Activated T-helper 1 cell treated with Interleukin-2 at 50 U/mL for 16 hours (primary cell): Measurements from ENCODE around the gene THAP7.

ENCODE experiments used
- DNase-seq: peaks from one replicate; pipeline ENCODE4 v3.0.0-alpha.2; 2020; ENCODE audit warnings: low read depth

Gene THAP7

DNA sequence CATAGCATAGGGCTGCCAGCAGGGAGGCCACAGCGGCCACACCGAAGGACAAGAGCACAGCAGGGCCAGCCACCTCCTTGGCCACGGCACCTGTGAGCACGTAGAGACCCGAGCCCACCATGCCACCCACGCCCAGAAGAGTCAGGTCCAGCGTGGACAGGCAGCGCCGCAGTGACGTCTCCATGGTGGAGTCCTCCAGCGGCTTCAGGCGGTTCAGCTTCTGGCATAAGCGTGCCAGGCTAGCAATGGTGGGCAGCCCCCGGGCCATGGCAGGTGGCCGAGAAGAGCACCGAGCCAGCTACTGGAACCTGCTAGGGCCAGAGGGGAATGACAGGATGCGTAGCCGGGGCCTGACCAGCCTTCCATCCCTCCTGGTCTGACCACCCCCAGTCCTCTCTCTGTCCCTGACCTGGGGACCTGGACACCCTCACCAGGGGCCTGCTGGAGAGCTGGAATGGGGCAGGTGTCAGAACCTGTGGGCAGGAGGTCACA lies 29.7 kb upstream of the THAP7 start:
- no peak for DNase-seq

DNA sequence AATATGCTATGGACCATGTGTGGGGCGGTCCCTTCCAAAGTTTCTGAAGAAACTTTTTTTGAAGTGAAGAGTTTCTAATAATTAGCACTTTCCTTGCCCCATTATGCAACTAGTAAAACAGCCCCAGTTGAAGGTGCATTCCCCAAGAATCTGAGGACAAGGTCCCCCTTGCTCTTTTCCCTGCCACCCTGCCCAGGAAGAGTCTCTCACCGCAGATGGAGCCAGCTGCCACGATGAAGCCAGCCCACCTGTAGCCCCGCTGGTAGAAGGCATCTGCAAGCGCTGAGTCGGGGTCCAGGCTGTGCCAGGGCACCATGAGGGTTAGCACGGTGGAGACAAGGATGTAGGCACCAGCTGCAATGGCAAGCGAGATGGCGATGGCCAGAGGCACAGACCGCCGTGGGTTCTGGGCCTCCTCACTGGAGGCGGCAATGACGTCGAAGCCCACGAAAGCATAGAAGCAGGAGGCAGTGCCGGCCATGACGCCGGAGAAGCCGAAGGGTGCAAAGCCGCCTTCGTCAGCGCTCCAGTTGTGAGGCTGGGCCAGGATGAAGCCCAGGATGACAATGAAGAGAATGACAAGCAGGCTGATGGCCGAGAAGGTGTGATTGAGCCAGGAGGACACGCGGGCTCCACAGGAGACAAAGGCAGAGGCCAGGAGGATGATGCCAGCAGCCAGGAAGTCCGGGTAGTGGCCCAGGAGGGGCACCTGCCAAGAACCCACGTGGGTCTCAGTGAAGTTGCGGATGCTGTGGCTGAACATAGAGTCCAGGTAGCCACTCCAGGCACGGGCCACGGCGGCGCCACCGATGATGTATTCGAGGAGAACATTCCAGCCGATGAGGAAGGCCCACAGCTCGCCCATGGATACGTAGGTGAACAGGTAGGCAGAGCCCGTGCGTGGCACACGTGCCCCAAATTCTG lies 29.0 kb upstream of the THAP7 start:
- no peak for DNase-seq

DNA sequence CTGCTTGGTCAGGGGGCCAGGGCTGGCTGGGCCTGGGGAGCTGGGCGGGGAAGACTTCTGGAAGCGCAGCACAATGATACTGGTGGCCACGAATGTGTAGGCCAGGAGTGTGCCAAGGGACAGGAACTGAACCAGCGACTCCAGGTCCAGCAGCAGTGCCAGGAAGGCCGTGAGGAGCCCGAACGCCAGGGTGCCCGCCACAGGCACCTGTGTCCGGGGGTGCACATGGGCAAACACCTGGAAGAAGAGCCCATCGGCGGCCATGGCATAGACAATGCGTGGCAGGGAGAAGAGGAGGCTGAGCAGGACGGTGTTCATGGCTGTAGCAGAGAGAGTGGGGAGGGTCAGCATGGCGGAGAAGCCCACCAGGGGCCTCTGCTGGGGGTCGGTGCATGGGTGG lies 28.1 kb upstream of the THAP7 start:
- DNase-seq: no peak

DNA sequence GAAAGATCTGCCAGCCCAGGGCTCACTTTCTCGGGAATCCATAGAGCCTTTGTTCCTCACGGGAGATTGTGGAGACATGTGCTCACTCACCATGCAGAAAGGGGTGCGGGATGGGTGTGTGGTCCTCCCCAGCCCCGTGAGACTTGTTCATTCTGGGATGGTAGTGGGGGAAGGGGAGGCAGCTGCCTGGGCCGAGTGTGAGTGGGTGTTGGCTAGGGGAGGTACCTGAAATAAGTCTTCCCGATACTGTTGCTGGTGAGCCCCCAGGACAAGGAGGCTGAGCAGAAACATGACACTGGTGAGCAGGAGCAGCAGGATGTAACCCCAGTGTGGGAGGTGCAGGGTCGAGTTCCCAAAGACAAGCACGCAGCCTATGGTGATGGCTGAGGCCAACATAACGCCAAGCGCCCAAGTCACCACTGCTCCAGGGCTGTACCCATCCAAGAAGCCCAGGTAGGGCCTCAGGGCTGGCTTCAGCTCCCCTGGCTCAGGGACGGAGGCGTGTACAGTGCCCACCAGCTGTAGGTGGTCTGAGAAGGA lies 27.6 kb upstream of the THAP7 start:
- no peak for DNase-seq

DNA sequence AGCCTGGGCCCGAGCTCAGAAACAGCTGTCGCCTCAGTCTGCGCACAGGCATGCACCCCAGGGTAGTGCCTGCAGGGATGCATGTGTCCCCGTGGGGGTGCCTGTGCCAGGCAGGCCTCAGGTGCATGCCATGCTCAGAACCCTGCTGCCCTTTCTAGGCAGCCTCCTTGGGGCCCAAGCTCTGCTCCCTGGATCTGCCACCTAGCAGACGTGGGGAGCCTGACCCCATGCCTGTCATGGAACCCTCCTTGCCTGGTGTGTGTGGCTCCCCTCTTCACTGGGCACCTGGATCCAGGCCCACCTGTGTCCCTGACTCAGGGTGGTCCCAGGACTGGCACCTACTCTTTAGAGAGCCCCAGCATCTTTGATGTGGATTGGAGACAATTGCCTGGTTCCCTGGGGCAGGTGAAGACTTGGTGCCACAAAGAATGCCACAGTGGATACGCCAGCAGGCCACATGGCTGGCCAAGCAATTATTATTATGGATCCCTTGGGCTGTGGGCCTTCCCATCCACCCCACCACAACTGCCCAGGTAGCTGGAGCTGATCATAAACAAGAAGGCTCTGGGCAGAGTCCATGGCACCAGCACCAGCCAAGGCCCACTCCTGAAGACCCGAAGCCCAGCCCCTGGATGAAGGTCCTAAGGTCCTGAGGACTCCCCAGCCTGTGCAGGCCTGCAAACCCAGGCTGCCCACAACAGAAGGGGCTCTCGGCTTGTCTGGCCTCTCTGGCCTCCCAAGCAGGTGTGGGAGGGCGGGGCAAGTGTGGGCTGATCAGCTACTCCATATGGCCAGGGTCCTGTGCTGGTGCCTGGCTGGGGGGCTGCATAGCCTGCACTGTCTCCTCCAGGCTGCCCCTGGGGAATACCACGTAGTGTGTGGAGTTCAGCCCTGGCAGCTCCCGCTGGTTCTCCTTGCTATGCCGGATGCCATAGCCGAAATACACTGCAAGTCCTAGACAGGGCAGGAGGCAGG lies 26.6 kb upstream of the THAP7 start:
- no peak for DNase-seq

DNA sequence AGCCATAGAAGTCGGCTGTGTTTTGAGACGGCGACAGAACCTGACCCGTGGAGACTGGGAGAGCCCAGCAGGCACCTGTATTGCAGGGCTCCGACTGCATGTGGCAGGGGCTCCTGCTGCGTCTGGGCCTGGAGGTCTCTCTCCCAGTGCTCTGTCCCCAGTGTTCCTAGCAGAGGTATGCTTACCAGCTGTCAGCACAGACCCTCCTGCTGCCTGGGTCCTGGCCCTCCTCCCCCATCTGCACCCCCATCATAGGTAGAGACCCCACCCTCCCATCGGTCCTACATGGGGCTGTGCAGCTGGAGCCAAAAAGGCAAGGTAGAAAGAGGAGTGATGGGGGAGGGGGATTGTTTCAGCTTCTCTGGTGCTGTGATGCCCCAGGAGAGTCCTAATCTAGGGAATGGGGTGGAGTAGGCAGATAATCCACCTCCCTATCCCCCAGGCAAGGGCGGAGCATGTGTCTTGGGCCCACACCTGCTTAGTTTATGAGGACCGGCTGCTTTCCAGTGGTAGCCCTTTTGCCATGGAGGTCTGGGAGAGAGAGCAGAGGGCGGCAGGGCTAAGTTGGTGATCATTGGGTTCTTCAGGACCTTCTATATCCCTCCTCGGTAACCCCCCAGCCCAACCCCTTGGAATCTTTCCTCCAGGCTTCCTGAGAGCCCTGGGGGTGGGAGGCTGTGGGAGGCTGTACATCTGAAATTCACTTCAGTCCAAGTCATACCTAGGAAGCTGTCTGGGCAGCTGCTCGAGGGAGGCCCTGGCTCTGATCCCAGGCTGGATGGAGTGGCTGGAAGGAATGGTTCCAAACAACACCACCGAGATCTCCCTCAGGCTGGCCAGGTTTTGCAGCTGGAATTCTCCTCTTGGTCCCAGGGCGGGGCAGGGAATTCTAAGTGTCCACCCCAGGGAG lies 25.1 kb upstream of the THAP7 start:
- no peak for DNase-seq

DNA sequence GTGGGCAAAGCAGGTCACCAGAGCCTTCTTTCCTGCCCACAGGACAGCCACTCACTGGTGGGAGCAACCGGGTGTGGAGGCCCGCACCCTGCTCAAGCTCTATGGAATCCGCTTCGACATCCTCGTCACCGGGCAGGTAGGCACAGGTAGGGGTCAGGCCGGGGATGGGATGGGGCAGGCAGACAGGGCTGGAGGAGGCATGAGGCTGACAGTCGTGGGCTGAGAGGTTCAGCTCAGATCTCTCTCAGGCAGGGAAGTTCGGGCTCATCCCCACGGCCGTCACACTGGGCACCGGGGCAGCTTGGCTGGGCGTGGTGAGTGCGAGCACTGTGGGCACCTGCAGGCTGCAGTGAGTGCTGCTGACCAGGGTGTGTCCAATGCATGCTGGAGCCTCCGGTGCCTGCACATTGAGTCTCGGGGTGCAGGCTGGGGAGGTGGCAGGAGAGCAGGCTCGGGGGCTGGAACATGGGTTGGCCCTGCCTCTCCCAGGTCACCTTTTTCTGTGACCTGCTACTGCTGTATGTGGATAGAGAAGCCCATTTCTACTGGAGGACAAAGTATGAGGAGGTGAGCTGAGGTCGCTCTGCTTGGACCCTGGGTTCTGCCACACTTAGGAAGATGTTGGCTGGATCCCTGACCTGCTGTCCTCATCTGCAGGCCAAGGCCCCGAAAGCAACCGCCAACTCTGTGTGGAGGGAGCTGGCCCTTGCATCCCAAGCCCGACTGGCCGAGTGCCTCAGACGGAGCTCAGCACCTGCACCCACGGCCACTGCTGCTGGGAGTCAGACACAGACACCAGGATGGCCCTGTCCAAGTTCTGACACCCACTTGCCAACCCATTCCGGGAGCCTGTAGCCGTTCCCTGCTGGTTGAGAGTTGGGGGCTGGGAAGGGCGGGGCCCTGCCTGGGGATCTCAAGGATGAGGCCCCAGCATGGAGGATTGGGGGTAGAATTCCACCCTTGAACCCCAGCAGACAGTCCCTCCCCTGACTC lies 24.1 kb upstream of the THAP7 start:
- no peak for DNase-seq

DNA sequence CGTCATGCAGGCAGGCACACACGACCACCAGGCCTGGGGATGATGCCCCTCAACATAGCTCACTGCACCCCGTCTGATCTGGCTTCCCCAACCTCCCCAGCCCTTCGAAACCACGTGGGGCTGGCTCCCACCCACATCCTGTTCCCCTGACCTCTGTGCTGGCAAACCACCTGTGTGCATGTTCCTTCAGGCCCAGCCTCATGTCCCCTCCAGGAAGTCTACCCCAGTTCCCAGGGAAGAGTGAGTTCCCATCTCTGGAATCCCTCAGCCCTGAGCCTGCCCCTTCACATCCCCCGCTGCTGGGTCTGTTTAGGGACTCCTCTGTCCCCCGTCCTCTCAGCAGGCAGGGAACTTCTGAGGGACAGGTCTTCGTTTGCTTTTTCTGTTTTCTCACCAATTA lies 23.3 kb upstream of the THAP7 start:
- DNase-seq: no peak

DNA sequence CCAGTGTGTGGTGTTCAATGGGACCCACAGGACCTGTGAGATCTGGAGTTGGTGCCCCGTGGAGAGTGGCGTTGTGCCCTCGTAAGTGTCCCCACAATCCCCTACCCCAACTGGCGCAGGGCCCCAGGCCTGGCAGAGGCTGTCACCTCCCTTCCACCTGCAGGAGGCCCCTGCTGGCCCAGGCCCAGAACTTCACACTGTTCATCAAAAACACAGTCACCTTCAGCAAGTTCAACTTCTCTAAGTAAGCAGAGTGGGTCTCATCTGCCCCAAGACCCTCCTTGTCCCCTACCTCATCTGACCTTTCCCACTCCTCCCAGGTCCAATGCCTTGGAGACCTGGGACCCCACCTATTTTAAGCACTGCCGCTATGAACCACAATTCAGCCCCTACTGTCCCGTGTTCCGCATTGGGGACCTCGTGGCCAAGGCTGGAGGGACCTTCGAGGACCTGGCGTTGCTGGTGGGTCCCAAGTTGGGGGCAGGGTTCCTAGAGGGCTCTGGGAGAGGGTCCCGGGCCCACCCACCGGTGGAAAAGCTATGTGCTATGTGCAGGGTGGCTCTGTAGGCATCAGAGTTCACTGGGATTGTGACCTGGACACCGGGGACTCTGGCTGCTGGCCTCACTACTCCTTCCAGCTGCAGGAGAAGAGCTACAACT lies 21.2 kb upstream of the THAP7 start:
- no peak for DNase-seq

DNA sequence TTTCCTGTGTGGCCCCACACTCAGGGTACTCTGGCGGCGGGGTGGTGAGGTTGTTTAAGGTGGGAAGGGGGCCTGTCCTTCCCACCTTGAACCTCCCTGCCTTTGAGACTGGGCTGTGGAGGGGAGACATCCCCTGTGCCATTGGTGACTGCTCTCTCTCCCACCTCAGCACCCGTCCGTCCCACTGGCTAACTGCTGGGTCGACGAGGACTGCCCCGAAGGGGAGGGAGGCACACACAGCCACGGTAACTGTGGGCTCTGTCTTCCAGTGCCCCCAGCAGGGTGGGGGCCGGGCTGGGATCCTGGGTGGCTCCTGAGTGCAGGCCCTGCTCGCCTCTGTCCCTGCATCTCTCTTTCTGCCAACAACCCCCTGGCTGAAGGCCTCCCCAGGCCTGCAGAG lies 20.6 kb upstream of the THAP7 start:
- DNase-seq: no peak

DNA sequence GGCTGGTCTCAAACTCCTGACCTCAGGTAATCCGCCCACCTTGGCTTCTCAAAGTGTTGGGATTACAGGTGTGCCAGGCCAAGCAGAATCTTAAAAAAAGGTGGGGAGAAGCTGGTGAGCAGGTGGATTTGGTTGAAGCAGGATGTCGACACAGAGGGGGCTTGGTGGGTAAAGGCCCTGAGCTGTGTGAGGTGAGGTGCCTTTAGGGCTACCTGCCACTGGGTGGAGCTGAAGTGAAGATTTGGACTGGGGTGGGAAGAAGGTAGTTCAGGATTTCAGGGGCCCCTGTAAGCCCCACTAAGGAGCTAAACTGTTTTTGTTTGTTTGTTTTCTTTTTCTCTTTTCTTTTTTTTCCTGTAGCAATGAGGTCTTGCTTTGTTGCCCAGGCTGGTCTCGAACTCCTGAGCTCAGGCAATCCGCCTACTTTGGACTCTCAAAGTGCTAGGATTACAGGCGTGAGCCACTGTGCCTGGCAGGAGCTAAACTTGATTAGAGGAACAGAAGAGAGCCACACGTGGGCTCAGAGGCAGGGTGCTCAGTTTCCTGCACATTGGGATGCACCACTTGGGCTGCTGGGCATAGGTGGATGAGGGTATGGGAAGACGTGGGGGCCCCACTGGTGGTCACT lies 19.0 kb upstream of the THAP7 start:
- no peak for DNase-seq

DNA sequence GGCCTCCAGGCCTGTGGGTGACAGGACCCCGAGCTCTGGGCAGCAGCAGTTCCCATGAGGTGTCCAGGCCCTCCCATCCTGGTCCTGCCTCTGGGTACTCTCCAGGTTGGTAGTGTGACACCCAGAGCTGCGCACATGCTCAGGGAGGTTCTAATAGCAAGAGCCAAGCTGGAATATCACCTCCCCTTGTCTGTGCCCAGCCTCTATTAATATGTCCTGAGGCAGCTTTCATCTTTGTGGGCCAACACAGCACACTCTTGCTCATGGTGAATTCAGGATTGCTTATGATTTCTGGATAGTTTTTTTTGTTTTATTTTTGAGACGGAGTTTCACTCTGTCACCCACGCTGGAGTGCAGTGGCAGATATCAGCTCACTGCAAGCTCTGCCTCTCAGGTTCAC lies 16.4 kb upstream of the THAP7 start:
- DNase-seq: no peak

DNA sequence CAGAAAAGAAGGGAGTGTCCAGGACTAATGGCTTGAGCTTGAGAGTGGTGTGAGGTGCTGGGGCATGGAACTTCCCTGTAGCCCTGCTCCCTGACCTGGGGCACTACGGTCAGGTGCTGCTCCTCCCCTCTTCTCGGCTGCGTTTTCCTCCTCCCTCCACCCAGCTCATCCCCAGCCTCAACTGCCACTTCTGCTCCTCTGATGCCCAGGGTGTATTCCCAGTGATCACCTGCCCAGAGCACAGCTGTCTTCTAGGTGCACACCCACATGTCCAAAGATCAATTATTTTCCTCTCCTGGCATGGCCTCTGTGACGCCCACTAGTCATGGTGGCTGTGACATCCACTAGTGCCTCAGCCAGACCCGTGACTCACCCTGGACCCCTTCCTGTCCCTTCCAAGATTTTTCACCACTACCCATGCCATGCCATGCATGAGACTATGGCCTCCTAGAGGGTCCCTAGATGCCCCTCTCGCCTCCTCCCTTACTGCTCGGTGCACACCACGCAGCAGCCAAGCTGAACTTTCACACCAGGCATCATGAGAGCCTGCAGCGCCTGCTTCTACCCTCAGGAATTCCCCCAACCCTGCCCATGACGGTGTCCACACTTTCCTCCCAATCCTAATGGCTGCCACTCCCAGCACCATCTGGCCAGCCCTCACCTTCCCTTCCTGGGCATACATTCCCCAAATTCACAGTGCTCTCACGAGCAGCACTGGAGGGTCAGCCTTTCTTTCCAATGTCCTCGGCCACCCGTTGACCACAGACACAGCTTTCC lies 14.9 kb upstream of the THAP7 start:
- no peak for DNase-seq

DNA sequence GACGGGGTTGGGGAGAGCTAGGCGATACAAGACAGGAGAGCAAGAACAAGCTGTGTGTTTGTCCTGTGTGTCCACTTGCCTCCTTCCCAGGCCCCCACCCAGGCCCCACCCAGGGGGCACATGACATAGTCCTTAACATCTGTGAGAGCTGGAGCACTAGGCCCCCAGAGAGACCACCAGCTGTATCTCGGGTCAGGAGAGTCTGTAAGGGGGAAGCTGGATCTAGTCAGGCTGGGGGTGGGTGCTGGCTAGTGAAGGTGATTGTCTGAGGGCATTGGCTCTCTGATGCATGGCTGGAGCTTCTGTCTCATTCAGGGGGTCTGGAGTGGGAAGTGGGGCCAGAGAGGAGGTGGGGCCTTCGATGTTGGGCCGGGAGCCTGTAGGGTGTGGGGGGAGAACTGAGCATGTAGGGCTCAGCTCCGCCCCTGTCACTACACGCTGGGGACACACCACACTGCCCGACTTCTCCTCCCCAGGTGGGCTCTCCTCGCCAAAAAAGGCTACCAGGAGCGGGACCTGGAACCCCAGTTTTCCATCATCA lies 13.6 kb upstream of the THAP7 start:
- DNase-seq: no peak

DNA sequence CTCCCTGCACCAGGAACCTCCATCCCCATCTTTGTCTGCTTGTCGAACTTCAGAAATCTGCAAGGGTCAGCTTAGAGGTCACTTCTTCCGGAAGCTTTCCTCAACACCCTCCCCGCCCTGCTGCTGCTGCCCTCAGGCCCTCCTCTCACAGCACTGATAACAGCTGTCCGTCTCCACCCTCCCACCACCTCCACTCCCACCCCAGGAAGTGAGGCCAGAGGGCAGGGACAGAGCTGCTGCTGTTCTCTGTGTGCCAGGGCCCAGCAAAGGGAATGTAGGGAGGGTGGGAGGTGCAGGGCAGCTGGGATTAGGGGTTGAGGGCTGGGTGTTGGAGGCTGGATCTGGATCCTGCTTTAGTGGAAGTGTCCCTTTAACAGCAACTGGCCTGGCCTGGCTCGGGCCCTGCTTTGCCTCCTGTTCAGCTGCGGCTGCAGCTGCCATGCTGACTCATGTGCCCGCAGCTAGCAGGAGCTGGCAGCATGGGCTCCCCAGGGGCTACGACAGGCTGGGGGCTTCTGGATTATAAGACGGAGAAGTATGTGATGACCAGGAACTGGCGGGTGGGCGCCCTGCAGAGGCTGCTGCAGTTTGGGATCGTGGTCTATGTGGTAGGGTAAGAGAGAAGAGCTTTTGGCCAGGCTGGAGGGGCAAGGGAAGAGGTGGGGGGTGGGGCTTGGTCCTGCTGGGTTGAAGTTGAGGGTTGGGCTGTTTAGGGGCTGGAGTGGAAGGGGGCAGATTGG lies 13.0 kb upstream of the THAP7 start, which contains the start of gene P2RX6:
Gene P2RX6 (plus strand): TSS at position 440 of the 740 bp plus-strand sequence. CDS start 10 bp downstream, at position 450.
- no peak for DNase-seq

DNA sequence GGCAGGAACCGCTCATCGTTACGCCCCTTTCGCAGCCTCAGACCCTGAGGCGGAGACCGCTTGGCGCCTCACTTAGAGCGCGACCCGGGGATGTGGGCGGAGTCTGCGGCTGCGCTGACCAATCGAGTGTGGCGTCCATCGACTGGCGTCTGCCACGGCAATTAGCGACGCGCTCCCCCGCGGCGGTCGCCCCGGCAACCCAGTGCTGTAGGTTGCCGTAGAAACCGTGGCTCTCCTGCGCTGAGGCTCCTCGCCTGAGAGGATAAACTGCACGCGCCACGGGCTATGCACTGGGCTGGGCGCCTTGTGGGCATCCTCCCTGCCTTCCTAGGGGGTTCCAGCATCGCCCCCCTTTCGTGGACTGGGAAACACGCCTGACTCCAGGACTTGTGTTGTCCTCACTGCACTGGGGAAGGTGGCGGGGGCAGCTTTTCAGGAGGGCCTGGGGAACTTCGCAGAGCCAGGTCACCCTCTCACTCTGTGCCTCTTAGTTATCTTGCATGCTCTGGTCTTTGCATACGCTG lies 12.3 kb upstream of the THAP7 start:
- DNase-seq: peak; percentile 80

DNA sequence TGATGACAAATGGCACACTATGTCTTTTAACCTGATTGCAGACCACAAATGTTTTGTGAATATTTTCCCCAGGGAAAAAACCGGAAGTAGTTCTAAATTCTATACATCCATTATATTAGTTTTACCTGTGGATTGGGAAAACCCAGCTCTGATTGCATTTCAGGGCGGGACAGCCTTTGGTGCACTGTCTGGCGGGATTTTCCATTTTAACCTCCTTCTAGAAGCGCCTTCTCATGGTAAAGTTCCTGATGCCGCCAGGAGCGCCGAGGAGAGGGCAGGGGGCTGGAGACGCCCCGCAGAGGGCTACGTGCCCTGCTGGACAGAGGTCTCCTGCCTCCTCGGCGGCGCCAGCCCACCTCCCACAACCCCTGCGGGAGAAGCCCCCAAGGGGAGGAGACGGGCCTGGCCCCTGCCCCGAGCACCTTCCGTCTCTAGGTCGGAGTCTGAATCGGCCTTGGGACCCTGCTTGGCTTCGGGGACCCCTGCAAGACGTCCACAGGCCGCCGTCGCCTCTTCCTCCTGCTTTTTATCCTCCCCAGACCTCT lies 11.8 kb upstream of the THAP7 start:
- DNase-seq: no peak
